Muscle of arm (tissue), 12 donors: ENCODE results near the gene DUSP11. TPM values are rescaled to one million over a fixed set of nuclear protein-coding genes. Genes with fewer than 3 reads are reported as not detected.
A peak's percentile ranks its signal among the peaks of the same experiment; 100 is the strongest.
"Not testable (repeated sequence)": the region's sequence is repeated elsewhere in the genome, so short reads cannot be mapped to it uniquely, and the experiment has no call there.

Source experiments
- DNase-seq: peaks from one replicate; pipeline ENCODE4 v3.0.0-alpha.2; 2013
- polyA plus RNA-seq, 12 donors: library from polyadenylated mRNA; unstranded; fragments of 120-200 nt; gene quantifications; one replicate each; pipeline ENCODE4 v1.2.1, GENCODE V29; 2013; ENCODE audit not compliant: insufficient read length in 12 of 12

The DUSP11 gene
- polyA plus RNA-seq, 12 donors: 16.8 to 29.1 (median 21.1) TPM; not detected in 1

DNA sequence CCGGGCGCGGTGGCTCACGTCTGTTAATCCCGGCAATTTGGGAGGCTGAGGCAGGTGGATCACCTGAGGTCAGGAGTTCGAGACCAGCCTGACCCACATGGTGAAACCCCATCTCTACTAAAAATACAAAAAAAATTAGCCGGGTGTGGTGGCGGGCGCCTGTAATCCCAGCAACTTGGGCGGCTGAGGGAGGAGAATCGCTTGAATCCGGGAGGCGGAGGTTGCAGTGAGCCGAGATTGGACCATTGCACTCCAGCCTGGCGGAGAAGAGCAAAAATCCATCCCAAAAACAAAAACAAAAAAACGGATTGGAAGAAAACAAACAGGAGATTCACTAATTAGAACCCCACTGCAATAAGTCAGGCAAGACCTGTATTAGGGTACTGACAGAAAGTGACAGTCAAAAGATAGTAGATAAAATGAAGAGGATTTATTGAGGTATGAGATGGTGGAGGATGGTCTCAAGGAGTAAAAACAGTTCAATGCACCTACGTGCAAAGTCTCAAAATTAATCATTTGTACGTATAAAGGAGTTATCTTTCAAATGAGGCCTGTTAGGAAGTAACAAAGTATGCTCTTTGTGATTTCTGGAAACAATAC is 936 bp downstream of the DUSP11 start:
- not testable (repeated sequence) for DNase-seq

DNA sequence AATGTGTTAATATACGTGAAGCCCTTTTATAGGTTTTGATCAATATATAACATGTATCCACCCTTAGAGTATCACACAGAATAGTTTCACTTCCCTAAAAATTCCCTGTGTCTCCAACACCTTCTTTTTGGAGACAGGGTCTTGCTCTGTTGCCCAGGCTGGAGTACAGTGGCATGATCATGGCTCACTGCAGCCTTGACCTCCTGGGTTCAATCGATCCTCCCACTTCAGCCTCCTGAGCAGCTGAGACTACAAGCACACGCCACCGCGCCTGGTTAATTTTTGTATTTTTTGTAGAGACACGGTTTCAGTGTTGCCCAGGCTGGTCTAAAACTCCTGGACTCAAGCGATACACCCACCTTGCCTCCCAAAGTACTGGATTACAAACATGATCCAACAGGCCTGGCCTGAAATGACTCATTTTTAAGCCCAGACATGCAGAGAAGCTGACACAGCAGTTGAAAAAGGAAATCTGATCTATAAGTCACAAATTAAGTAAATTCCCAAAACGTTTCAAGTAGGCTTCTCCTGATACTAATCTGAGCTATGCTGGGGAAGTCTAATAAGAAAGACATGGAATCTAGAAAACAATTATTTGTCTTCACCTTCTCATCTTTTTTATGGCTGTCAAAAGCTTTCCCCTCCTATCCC is 2.9 kb downstream of the DUSP11 start:
- no peak for DNase-seq

DNA sequence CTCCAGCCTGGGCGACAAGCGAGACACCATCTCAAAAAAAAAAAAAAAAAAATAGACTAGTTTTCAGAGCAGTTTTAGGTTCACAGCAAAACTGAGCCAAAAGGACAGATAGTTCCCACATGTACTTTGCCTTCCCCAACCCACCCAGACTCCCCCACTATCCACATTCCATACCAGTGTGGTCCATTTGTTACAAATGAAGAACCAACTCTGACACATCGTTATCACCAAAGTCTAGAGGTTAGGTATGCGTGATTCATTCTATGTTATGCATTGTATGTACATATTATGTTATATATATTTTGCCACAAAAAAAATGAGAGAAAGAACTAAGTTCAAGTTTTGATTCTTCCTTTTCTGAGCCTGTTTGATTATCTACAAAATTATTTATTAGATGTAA is 3.5 kb downstream of the DUSP11 start:
- no peak for DNase-seq

DNA sequence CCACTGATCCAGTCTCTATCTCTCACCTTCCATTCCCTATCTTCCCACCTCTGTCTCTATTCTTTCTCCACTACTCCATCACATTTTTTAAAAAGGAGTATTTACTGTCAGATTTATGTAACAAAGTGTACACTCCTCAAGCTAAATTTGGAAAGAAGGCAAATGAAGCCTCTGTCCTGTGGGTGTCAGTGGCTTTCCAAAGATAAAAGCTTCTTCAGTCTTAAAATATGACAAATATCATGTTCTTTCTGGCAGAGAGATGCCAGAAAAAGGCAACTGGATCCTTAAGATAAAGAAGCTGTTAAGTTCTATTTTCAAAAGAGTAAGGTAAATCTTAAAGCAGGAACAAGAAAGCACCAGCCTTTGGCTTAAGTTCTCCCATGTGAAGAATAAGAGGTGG is 7.1 kb downstream of the DUSP11 start:
- no peak for DNase-seq

DNA sequence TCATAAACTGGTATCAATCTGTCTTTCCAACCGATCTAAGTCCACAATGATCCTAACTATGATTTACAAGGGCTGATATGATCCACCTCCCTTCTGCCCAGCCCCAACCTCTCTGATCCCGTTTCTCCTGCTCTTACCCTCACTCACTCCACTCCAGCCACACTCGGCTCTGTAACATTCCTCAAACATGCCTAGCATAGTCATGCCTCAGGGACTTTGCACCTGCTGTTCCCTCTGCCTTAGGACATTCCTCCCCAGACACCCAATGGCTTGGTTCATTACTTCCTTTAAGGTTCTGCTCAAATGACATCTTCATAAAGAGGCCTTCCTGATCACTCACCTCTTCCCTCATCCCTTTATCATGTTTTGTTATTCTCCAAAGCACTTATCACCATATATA is 9.2 kb downstream of the DUSP11 start:
- no peak for DNase-seq

DNA sequence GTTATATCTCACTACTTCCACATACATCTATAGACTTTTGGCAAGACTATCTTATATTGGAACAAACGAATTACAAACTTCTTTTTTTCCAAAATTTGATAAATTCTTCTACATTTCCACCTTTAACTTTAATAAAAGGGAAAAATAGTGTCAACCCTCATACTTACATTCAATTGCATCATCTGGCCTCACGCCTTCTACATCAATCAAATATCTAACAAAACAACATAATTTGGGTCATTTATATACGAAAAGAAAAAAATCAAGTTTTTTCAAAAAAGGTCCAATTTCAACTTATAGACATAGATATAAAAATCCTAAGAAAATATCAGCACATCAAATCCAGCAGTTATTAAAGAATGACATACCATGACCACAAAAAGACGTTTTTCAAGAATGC is 12.9 kb downstream of the DUSP11 start:
- DNase-seq: no peak

DNA sequence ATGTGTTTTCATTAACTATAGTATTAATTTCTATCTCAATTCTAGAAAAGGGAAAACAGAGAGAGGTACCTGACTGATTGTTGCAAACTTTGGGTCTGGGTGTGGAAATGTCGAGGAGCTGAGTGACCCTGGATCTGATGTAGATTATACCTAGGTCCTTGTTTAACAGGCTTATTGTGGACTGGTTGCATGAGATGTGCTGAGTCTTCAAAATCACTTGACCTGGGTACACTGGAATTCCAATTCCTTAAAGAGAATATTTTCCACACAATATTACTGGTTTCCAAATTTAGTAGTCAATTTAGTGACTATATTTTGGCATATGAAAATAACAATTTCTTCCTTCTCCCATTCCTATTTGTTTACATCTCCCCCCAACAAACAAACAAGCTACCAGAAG is 13.6 kb downstream of the DUSP11 start:
- no peak for DNase-seq

DNA sequence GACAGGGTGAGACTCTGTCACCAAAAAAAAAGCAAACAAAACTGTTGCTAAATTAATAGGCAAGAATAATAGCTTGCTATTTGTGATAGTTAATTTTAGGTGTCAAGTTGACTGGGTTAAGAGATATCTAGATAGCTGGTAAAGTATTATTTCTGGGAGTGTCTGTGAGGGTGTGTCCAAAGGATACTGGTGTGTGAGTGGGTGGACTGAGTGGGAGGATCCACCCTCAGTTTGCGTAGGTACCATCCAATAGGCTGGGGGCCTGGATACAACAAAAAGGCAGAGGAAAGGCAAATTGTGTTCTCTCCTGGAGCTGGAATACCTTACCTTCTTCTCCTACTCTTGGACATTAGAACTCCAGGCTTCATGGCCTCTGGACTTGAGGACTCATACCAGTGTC is 15.0 kb downstream of the DUSP11 start:
- DNase-seq: no peak

DNA sequence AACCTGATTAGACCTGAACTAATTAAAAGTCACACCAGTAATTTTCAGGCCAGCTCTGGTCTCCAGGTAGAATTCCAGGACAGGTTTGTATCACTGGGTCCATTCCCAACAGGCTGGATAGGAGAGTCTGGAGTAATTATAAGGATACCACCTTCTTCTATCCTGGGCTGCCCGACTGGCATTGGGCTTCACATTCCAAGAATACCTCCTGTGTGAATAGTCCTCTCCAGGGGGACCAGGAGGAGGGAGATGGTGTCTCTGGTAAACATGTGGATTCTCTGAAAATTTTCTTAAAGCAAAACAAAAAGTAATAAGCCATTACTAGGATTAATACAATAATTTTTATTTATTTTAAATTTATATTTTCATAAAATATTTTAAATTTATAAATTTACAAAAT is 17.3 kb downstream of the DUSP11 start:
- no peak for DNase-seq

DNA sequence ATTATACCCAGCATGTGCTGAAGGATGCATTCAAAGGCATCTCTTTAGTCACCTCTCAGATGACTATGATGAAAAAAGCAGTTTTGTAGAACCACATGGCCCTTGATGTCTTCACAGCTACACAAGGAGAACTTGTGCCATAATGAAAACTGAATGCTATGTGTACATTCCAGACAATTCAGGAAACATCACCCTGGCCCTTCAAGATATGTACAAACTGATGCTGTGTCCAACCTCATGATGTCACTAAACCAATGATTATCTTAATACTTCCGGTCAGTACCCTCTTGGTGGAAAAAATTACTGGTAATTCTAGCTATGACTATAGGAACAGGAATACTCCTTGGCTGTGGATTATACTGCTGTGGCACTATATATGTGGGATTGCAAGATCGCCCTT is 20.0 kb downstream of the DUSP11 start:
- no peak for DNase-seq

DNA sequence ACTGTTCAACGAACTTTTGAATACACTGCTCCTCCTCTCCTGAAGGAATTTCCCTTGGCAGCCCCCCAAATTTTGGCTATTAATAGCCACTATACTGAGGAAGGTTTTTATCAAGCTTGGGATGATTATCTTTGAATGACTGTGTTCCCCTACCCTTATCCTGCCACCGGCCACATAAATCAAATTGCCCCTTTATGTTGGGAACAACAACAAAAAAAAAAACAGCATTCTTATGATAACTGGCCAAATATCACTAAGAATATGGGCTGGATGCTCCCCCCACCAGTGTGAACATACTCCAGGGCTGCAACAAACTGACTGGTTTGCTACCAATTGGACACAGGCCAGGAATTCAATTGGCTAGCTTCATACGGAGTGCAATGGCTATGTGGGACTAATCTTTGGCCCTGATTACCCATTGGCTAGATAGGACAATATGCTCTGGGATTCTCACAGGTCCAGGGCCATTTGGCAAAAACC is 20.6 kb downstream of the DUSP11 start:
- DNase-seq: no peak

DNA sequence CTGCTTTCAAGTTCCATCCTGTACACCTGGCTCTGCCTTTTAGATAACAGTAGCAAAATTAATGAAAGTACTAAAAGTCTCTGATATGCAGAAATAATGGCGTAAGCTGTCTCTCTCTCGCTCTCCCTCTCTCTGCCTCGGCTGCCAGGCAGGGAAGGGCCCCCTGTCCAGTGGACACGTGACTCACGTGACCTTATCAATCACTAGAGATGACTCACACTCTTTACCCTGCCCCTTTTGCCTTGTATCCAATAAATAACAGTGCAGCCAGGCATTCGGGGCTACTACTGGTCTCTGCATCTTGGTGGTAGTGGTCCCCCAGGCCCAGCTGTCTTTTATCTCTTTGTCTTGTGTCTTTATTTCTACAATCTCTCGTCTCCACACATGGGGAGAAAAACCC is 25.6 kb downstream of the DUSP11 start:
- not testable (repeated sequence) for DNase-seq

DNA sequence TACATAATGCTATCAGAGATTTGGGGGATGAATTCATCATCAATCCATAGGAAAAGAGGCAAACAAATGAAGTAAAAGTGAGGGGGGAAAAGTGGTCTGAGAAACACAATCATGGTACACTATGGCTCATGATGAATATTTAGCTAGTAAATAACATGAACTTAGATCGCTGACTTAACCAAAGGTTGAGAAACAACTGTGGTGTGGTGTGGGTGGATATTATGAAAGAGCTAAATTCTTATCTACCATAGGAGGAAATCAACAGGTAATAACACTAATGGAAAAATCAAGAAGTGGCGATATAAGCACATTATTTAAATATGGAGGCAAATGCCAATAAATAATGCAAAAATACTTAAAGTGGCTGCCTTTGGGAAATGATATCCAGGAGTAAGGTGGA is 30.6 kb downstream of the DUSP11 start:
- DNase-seq: no peak

DNA sequence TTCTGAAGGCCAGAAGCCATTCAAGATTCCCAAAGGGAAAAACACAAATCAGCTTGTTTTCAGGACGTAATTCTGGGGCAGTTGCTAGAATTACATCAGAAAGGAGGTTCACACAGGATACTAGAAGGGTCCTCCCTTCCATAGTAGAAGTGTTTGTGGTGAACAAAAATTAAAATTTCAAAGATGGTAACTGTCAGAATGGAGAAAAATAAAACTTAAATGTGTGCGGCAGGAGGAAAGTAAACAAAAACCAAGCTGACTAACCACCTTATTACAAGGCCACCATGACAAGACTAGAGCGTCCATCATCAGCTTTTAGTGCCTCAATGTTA is 33.1 kb downstream of the DUSP11 start:
- DNase-seq: no peak

DNA sequence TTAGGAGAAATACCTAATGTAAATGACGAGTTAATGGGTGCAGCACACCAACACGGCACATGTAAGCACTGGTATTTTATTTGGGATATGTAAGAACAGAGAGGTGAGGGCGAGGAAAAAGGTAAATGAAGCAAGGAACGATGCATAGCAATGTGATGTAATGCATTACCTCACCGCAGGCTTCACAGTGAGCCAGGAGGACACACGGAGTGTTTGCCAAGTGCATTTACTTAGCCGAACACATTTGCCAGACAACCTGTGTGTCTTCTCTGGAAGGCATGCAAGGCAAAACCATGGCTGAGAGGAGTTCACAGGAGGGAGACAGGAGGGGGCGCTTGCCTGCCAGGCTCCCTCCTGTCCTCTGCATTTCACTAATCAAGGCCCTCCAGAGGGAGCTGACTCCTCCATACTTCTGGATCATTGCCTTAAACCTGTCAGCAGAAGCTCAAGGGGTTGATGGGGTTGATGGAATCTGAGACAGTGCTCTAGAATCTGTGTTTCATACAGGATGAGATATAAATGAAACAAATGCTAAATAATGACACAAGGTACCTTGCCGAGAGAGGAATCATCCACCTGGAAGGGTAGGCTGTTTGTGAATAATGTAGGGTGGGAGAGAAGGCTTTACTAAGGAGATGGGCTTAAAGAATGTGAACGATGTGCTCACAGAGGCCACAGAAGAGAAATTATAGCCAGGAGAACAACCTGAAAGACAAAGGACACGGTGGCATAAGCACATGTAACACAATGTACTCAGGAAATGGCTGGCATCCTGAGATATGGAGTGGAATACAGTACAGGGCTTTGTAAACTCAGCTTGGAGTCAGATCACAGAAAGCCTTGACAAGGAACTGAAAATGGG is 33.7 kb downstream of the DUSP11 start:
- DNase-seq: no peak

DNA sequence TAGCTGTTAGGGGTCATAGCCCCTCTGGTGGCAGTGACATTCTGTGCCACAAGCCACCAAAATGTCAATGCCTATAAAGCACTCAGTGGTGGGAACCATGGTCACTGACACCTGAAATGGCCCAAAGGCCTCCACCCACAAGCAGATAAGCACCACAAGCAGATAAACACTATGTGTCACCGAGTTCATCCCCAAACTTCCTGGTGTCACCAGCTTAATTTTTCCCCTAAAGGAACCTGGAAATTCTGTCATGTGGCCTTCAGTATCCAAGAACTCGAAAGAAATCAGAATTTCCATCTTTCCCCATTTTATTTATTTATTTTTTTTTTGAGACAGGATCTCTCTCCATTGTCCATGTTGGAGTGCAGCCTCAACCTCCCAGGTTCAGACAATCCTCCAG is 39.1 kb downstream of the DUSP11 start:
- no peak for DNase-seq

DNA sequence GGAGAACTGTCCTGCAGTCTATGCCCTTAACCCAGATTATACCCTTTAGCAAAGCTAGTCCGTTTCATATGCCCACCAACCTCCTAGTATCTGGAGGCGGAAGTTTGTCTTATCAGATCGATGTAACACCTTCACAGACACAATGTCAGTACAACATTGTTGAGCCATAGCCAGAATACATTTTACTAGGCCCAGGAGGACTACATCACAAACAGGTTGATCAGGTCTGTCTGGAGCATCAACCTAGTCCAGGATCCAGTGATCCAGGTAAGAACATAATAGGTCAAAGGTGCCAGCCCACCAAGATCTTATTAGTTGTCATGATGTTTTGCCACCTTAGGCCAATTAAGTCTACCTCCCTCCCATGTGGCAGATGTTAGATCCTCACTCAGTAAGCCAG is 40.8 kb downstream of the DUSP11 start:
- no peak for DNase-seq

DNA sequence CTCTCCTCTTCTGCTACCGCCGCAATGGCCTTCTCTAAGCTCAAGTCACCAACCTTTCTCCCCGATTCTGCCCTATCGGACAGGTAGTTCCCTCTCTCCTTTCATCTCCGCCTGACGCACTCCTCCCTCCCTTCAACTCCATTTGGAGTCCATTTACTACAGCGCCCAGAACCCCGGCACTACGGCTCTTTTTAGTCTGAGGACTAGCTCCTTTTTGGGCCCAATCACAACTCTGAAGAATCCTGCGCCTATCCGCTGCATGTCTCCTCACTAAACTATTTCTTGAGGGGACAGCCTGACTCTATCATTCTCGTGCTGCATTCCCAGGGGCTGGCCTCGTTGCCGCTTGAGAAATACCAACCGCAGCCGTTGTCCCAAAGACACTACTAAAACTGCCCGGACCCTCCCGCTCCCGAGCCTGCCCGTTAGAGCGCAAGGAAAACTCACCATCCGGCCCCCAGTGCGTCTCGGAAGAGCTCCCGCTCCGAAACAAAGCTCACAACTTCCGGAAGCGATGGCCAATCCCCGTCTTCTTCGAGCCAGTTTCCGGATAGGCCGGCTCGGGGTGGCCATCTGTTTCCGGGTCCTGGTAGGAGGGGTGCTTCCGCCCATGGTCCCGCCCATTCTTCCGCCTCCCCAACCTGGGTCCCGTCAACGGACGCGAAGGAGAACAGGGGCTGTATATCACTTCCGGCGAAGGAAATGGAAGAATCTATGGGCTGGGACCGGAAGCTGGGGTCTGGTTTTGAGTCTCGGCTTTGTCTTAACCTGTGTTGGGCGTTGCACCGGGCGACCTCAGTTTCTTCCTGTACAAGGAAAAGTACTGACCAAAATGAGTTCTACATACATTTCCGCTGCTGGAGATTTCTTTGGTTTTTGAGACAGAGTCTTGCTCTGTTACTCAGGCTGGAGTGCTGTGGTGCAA is 42.8 kb downstream of the DUSP11 start, which contains the start of gene TPRKB:
Gene TPRKB, minus strand, starts transcription at position 491 of the 925 bp plus-strand sequence. CDS start 2,776 bp downstream, outside the sequence.
- peak; percentile 98 for DNase-seq

DNA sequence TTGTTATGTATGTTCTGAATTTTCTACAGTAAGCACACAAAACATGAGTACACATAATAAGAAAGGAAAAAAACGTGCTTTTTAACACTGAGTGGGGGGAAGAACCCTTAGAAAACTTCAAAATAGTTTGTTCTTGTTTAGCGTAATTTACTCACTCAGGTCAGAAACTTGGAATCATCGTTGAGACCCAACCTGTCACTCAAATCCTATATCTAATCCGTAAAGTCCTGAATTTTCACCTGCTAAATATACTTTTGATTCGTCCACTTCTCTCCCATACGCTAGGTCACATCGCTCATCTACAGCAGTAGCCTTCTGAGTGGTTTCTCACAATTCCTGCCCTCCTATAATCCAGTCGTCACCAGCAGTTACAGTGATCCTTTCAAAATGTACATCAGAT is 43.5 kb downstream of the DUSP11 start:
- DNase-seq: no peak

DNA sequence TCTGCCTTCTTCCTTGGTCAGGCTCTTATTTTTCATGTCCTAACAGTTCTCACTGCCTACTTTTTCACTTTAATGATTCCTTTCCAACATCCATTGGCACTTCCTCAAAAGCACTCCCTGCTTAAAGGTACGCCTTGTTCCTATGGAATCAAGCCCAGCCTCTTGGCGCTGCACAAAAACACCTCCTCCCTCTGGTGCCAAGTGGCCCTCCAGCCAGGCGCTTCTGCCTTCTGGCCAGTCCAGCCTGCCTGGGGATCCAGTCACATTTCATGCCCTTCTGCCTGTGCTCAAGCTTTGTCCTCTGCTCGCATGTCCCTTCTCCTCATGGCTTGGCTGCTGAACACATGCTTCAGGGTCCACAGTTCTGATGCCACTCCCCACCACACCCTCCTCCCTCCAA is 49.1 kb downstream of the DUSP11 start:
- no peak for DNase-seq

DNA sequence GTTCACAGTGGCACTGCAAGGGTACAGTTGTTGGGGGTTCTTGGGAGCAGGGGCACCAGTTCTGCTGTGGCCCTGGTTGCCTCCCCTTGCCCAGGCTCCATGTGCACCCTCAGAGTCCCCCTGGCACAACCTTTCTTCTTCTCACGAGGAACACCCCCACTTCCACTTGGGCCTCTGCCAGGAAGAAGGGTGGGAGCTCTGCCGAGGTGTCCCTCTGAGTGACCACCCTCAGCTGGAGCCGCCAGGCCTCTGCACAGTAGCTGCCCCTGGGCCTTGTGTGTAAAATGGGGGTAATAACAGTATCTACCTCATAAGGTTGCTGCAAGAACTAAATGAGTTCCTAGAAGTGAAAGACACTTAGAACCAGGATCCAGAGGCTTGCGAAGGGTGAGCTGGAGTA is 51.2 kb downstream of the DUSP11 start:
- DNase-seq: no peak

DNA sequence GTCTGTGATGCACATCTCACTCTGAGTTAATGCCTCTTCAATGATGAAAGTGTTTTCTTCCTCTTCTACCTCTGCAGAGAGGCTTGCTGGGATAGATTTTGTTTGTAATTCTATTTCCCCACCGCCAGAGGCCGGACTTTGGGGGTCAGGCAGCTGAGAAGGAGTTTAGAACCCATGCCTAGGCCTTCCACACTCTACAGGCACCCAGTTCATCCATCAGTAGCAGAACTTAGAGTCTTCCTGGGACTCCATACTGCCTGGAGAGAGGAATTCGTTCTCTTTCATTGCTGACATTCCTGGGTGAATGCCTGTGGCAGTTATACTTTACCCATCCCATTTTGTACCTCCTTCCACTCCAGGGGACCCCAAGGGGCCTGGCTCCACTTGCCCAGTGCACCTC is 51.9 kb downstream of the DUSP11 start:
- no peak for DNase-seq
